Measurements from ENCODE around the gene GGPS1.
A peak's percentile ranks its signal among the peaks of the same experiment; 100 is the strongest.
"Not testable (repeated sequence)": the region's sequence is repeated elsewhere in the genome, so short reads cannot be mapped to it uniquely, and the experiment has no call there.

The GGPS1 gene

GRCh38 chr1:235307158-235308124, 20.9 kb upstream of the GGPS1 start:
- DNase-seq = no peak

- not testable (repeated sequence) for DNase-seq
Observed at GRCh38 chr1:235309206-235309605, 19.2 kb upstream of the GGPS1 start.

GRCh38 chr1:235313262-235313661, 15.1 kb upstream of the GGPS1 start:
- DNase-seq = no peak

- no peak for DNase-seq
Observed at GRCh38 chr1:235313931-235314678, 14.3 kb upstream of the GGPS1 start.

- no peak for DNase-seq
Observed at GRCh38 chr1:235315173-235315572, 13.2 kb upstream of the GGPS1 start.

GRCh38 chr1:235315735-235316134, 12.6 kb upstream of the GGPS1 start:
- DNase-seq = no peak

GRCh38 chr1:235317168-235317567, 11.2 kb upstream of the GGPS1 start:
- DNase-seq = no peak

- no peak for DNase-seq
Observed at GRCh38 chr1:235319255-235319654, 9.1 kb upstream of the GGPS1 start.

- no peak for DNase-seq
Observed at GRCh38 chr1:235320521-235321179, 7.7 kb upstream of the GGPS1 start.

GRCh38 chr1:235324296-235324695, 4.1 kb upstream of the GGPS1 start:
- DNase-seq = no peak

GRCh38 chr1:235325139-235325538, 3.2 kb upstream of the GGPS1 start:
- DNase-seq = no peak

- no peak for DNase-seq
Observed at GRCh38 chr1:235325854-235326253, 2.5 kb upstream of the GGPS1 start.

- peak; percentile 64 for DNase-seq
Observed at GRCh38 chr1:235326719-235327558, 1.4 kb upstream of the GGPS1 start.

- no peak for DNase-seq
Observed at GRCh38 chr1:235327559-235328270, 655 bp upstream of the GGPS1 start, which contains the start of gene ARID4B. TSS of gene ARID4B (minus strand) at chr1:235328179. CDS start at chr1:235326919, 1,260 bp downstream.

GRCh38 chr1:235329139-235329902, 951 bp downstream of the GGPS1 start:
- DNase-seq = peak; percentile 51

GRCh38 chr1:235330918-235331285, 2.5 kb downstream of the GGPS1 start:
- no peak for DNase-seq

- DNase-seq = no peak
Observed at GRCh38 chr1:235331401-235331800, 3.0 kb downstream of the GGPS1 start.

- peak; percentile 52 for DNase-seq
Observed at GRCh38 chr1:235336903-235337302, 8.5 kb downstream of the GGPS1 start.

GRCh38 chr1:235339746-235340145, 11.4 kb downstream of the GGPS1 start:
- DNase-seq = no peak

- no peak for DNase-seq
Observed at GRCh38 chr1:235341334-235341733, 13.0 kb downstream of the GGPS1 start.

GRCh38 chr1:235342039-235342438, 13.7 kb downstream of the GGPS1 start:
- DNase-seq = no peak

Data from activated CD4-positive, alpha-beta T cell treated with anti-CD3 and anti-CD28 coated beads, Interleukin-10, Interleukin-2, amounts not matched to agents 100 ng/mL and 50 ng/mL, durations not matched to agents 16 hours and 8 hours (primary cell).